H1 (cell line): ENCODE results near the gene LYPD6B. TPM values are rescaled to one million over a fixed set of nuclear protein-coding genes. Genes with fewer than 3 reads are reported as not detected.

Source experiments
- CTCF ChIA-PET: fragments of 300-600 bp; sonication (Branson Sonifier 250); formaldehyde crosslinking; loops from one replicate; lab custom pipeline; 2021; ENCODE audit not compliant: partially characterized antibody; lab: Charles Lee
- POLR2A ChIA-PET: fragments of 300-600 bp; sonication (Branson Sonifier 250); formaldehyde crosslinking; loops from one replicate; lab custom pipeline; 2021; ENCODE audit warnings: inconsistent platforms; ENCODE audit not compliant: partially characterized antibody; lab: Charles Lee
- DNase-seq, 2 experiments: peaks; one replicate each; pipeline versions ENCODE4 v3.0.0 to v3.0.0-alpha.2; 2010 to 2022; ENCODE audit warnings: low spot score in 2 of 2, low read depth in 1 of 2, mixed read lengths in 1 of 2
- FAIRE-seq: peaks from 2 replicates; lab custom pipeline; 2011; peaks lifted over from hg19 to GRCh38; lab: Jason Lieb, UNC
- H2AFZ ChIP-seq: 2 replicates; pipeline ENCODE4 v1.8.1; 2012; ENCODE audit warnings: low read length, inconsistent platforms
- H2AK5ac ChIP-seq: 2 replicates; pipeline ENCODE4 v1.6.1; 2013; ENCODE audit warnings: low read depth, low read length
- H2BK120ac ChIP-seq: replicated peaks from 2 replicates; pipeline ENCODE3; 2013; ENCODE audit warnings: low read depth, low read length, inconsistent platforms
- H2BK12ac ChIP-seq: 2 replicates; pipeline ENCODE4 v1.6.1; 2013; ENCODE audit warnings: low read depth, low read length
- H2BK15ac ChIP-seq: 2 replicates; pipeline ENCODE4 v1.6.1; 2013; ENCODE audit warnings: low read length
- H2BK20ac ChIP-seq: 2 replicates; pipeline ENCODE4 v1.6.1; 2013; ENCODE audit warnings: low read length
- H2BK5ac ChIP-seq: 2 replicates; pipeline ENCODE4 v1.6.1; 2013; ENCODE audit warnings: low read depth, low read length
- H3K14ac ChIP-seq: 2 replicates; pipeline ENCODE4 v1.6.1; 2013; ENCODE audit warnings: inconsistent platforms; ENCODE audit not compliant: insufficient read length
- H3K18ac ChIP-seq: 2 replicates; pipeline ENCODE4 v1.6.1; 2013; ENCODE audit warnings: low read length; ENCODE audit errors: extremely low read depth
- H3K23ac ChIP-seq: 2 replicates; pipeline ENCODE4 v1.6.1; 2013; ENCODE audit warnings: inconsistent platforms; ENCODE audit not compliant: insufficient read length
- H3K23me2 ChIP-seq: 2 replicates; pipeline ENCODE4 v1.6.1; 2013; ENCODE audit warnings: low read depth, low read length
- H3K27ac ChIP-seq: 2 replicates; pipeline ENCODE4 v1.6.1; 2011; ENCODE audit warnings: low read depth, low read length, inconsistent platforms
- H3K27me3 ChIP-seq, 4 experiments: replicated peaks in 1 of 4; 1 replicate in 1 of 4; 2 replicates in 3 of 4; pipeline versions ENCODE4 v1.6.1 to v1.8.1; 2011 to 2013; ENCODE audit warnings: low read length in 3 of 4, mild to moderate bottlenecking in 3 of 4, inconsistent platforms in 2 of 4, mixed read lengths in 2 of 4, moderate library complexity in 1 of 4; ENCODE audit not compliant: control insufficient read depth in 3 of 4, insufficient read depth in 3 of 4; ENCODE audit errors: extremely low read depth in 1 of 4
- H3K36me3 ChIP-seq, 4 experiments: 2 replicates each; pipeline versions ENCODE4 v1.6.1 to v1.8.1; 2011 to 2013; ENCODE audit warnings: mild to moderate bottlenecking in 4 of 4, low read length in 3 of 4, moderate library complexity in 2 of 4, control low read depth in 1 of 4, inconsistent platforms in 1 of 4; ENCODE audit not compliant: insufficient read depth in 4 of 4, control insufficient read depth in 2 of 4
- H3K4ac ChIP-seq: replicated peaks from 2 replicates; pipeline ENCODE3; 2013; ENCODE audit warnings: low read length, low read depth, mixed read lengths, inconsistent platforms; ENCODE audit not compliant: insufficient read length
- H3K4me1 ChIP-seq, 4 experiments: replicated peaks in 1 of 4; 1 replicate in 1 of 4; 2 replicates in 3 of 4; pipeline versions ENCODE4 v1.6.1 to v1.8.1; 2011 to 2013; ENCODE audit warnings: low read length in 3 of 4, inconsistent platforms in 2 of 4, mixed read lengths in 1 of 4; ENCODE audit not compliant: insufficient read depth in 4 of 4, control insufficient read depth in 3 of 4
- H3K4me2 ChIP-seq, 2 experiments: 2 replicates each; pipeline versions ENCODE4 v1.6.1 to v1.8.1; 2011 to 2013; ENCODE audit warnings: low read depth in 2 of 2, low read length in 2 of 2, control low read depth in 1 of 2, inconsistent platforms in 1 of 2, mild to moderate bottlenecking in 1 of 2; ENCODE audit not compliant: insufficient read depth in 1 of 2
- H3K4me3 ChIP-seq, 4 experiments: fragments of 200-600, 300-600 bp in 1 of 4; sonication (generic), shearing (Covaris generic), sonication (Bioruptor Twin) in 1 of 4; 2 replicates each; pipeline versions ENCODE4 v1.5.1 to v1.8.1; 2011 to 2016; ENCODE audit warnings: low read length in 4 of 4, low read depth in 3 of 4, control low read depth in 2 of 4, inconsistent platforms in 2 of 4, mild to moderate bottlenecking in 2 of 4, mixed read lengths in 1 of 4, moderate library complexity in 1 of 4; ENCODE audit not compliant: insufficient read depth in 2 of 4; ENCODE audit errors: extremely low read depth in 1 of 4
- H3K56ac ChIP-seq: replicated peaks from 2 replicates; pipeline ENCODE3; 2013; ENCODE audit warnings: low read depth, mild to moderate bottlenecking, mixed read lengths, low read length, inconsistent platforms; ENCODE audit not compliant: insufficient read length
- H3K79me1 ChIP-seq: 2 replicates; pipeline ENCODE4 v1.6.1; 2013; ENCODE audit warnings: low read depth, low read length, control low read depth
- H3K79me2 ChIP-seq, 2 experiments: 2 replicates each; pipeline versions ENCODE4 v1.6.1 to v1.8.1; 2012 to 2013; ENCODE audit warnings: low read length in 2 of 2, mild to moderate bottlenecking in 2 of 2, inconsistent platforms in 1 of 2; ENCODE audit not compliant: insufficient read depth in 2 of 2, control insufficient read depth in 1 of 2
- H3K9ac ChIP-seq, 4 experiments: replicated peaks in 1 of 4; 1 replicate in 1 of 4; 2 replicates in 3 of 4; pipeline versions ENCODE4 v1.6.1 to v1.8.1; 2011 to 2013; ENCODE audit warnings: low read depth in 3 of 4, low read length in 3 of 4, control low read depth in 2 of 4, mild to moderate bottlenecking in 2 of 4, moderate library complexity in 2 of 4, inconsistent platforms in 1 of 4; ENCODE audit errors: extremely low read depth in 1 of 4
- H3K9me3 ChIP-seq, 2 experiments: 2 replicates each; pipeline versions ENCODE4 v1.6.1 to v1.8.1; 2012 to 2013; ENCODE audit warnings: mild to moderate bottlenecking in 2 of 2, moderate library complexity in 2 of 2, control low read depth in 1 of 2, inconsistent platforms in 1 of 2, low read depth in 1 of 2, low read length in 1 of 2, mixed read lengths in 1 of 2; ENCODE audit not compliant: insufficient read depth in 2 of 2
- H4K20me1 ChIP-seq, 2 experiments: replicated peaks in 1 of 2; 2 replicates each; pipeline versions ENCODE3 to v1.8.1; 2011 to 2013; ENCODE audit warnings: inconsistent platforms in 2 of 2, low read length in 2 of 2, mild to moderate bottlenecking in 1 of 2; ENCODE audit not compliant: insufficient read depth in 2 of 2, control insufficient read depth in 1 of 2
- H4K5ac ChIP-seq: 2 replicates; pipeline ENCODE4 v1.6.1; 2013; ENCODE audit warnings: low read length, low read depth, mixed read lengths, inconsistent platforms; ENCODE audit not compliant: insufficient read length
- H4K8ac ChIP-seq: 2 replicates; pipeline ENCODE4 v1.8.0; 2013; ENCODE audit warnings: mild to moderate bottlenecking, moderate library complexity, low read length, inconsistent platforms; ENCODE audit not compliant: insufficient read depth; ENCODE audit errors: extremely low read depth
- H4K91ac ChIP-seq: replicated peaks from 2 replicates; pipeline ENCODE3; 2013; ENCODE audit warnings: low read length, mixed read lengths, inconsistent platforms; ENCODE audit not compliant: insufficient read length
- ASH2L ChIP-seq: fragments of 200-600, 300-600 bp; sonication (generic); IDR thresholded peaks from one replicate; pipeline ENCODE4 v1.7.1; 2017; ENCODE audit warnings: low read length
- BRCA1 ChIP-seq: IDR thresholded peaks from 2 replicates; pipeline ENCODE4 v1.6.1; 2012; ENCODE audit warnings: low read depth, low read length, improper control_type of control experiment
- CHD2 ChIP-seq: IDR thresholded peaks from 2 replicates; pipeline ENCODE4 v1.6.1; 2012; ENCODE audit warnings: low read length, improper control_type of control experiment
- CTBP2 ChIP-seq: IDR thresholded peaks from 2 replicates; pipeline ENCODE4 v1.7.0; 2011; ENCODE audit warnings: borderline replicate concordance, mild to moderate bottlenecking, moderate library complexity, mixed read lengths, low read length; ENCODE audit not compliant: insufficient read depth, insufficient read length
- EP300 ChIP-seq, 2 experiments: IDR thresholded peaks; 1 replicate in 1 of 2; 2 replicates in 1 of 2; pipeline ENCODE4 v1.6.1; 2011 to 2012; ENCODE audit warnings: low read depth in 2 of 2, low read length in 2 of 2, mild to moderate bottlenecking in 2 of 2, borderline replicate concordance in 1 of 2, inconsistent platforms in 1 of 2, moderate library complexity in 1 of 2
- FOSL1 ChIP-seq: IDR thresholded peaks from 2 replicates; pipeline ENCODE4 v1.6.1; 2011; ENCODE audit warnings: mild to moderate bottlenecking, low read depth, low read length, moderate library complexity; ENCODE audit not compliant: insufficient read depth
- KDM1A ChIP-seq: fragments of 200-600, 300-600 bp; sonication (generic); IDR thresholded peaks from 2 replicates; pipeline ENCODE4 v1.7.1; 2016; ENCODE audit warnings: mild to moderate bottlenecking, low read length, borderline replicate concordance
- KDM4A ChIP-seq: IDR thresholded peaks from one replicate; pipeline ENCODE4 v1.7.1; 2012; ENCODE audit warnings: low read depth, mild to moderate bottlenecking, moderate library complexity, low read length, inconsistent platforms; ENCODE audit not compliant: severe bottlenecking
- PHF8 ChIP-seq: fragments of 200-600 bp; sonication (generic); conservative IDR thresholded peaks from 2 replicates; pipeline ENCODE4 v1.7.1; 2012; ENCODE audit warnings: low read depth, mild to moderate bottlenecking, inconsistent platforms, low read length, moderate library complexity
- POLR2AphosphoS5 ChIP-seq: IDR thresholded peaks from 2 replicates; pipeline ENCODE4 v1.6.1; 2011; ENCODE audit warnings: low read depth, low read length
- RFX5 ChIP-seq: IDR thresholded peaks from 2 replicates; pipeline ENCODE4 v1.6.1; 2011; ENCODE audit warnings: low read depth, low read length, improper control_type of control experiment, borderline replicate concordance
- SIX5 ChIP-seq: IDR thresholded peaks from 2 replicates; pipeline ENCODE4 v1.6.1; 2011; ENCODE audit warnings: mild to moderate bottlenecking, low read depth, low read length
- USF2 ChIP-seq: IDR thresholded peaks from 2 replicates; pipeline ENCODE4 v1.6.1; 2011; ENCODE audit warnings: low read length, improper control_type of control experiment
- WGBS, 2 experiments: shearing (Covaris generic) in 1 of 2; methylation state at CpG; one replicate each; pipeline versions ENCODE4 v1.1.6 to v1.1.7; 2013 to 2015; ENCODE audit warnings: low lambda C conversion rate in 2 of 2, mixed read lengths in 2 of 2, inconsistent platforms in 1 of 2, low coverage in 1 of 2, missing lambda C conversion rate in 1 of 2; ENCODE audit not compliant: insufficient replicate concordance in 2 of 2, insufficient coverage in 1 of 2, insufficient read length in 1 of 2; ENCODE audit errors: extremely low coverage in 1 of 2, missing lambda C conversion rate in 1 of 2; 5-methylcytosine and 5-hydroxymethylcytosine counted together
- polyA plus RNA-seq, 7 experiments: library from polyadenylated mRNA; depleted of rRNA in 3 of 7; stranded (reverse) in 5 of 7; unstranded in 2 of 7; fragments of >200 nt in 5 of 7; fragments of 200-250 nt in 2 of 7; gene quantifications; 1 replicate in 5 of 7; 2 replicates in 1 of 7; 4 replicates in 1 of 7; pipeline versions ENCODE4 v1.2.1 to v1.2.3, GENCODE V29; 2011 to 2013; ENCODE audit warnings: missing spikeins in 2 of 7, mixed read lengths in 2 of 7
- total RNA-seq: library from RNA; stranded (reverse); fragmentation: NEBNext Ultra II Directional; extraction: Animal tissue kit (Norgen Biotek cat#: 25700); gene quantifications from 2 replicates; pipeline ENCODE4 v1.2.1, GENCODE V29; 2021

Gene LYPD6B
- total and polyA plus RNA-seq, 2 of the 8 experiments (the other 6 are each of a cell fraction or from before 2014, with no cell fraction given) = 2.2 to 3.5 TPM

GRCh38 chr2:149041482-149041881 lies 3.0 kb downstream of the LYPD6B start:
- no peak overlapping the region for H2AFZ ChIP-seq
- ChIA-PET POLR2A (no interaction called here), CTCF (interaction anchor here (0.6 to 22.0 kb wide), 40 partner anchors 9 to 519 kb away, joined by 3 to 277 read pairs (median 3); no protein-coding TSS in a partner anchor)
- H4K20me1 ChIP-seq = peaks cover 2 to 4% of the 10 kb centered on the region in 2 experiments
- no peak overlapping the region for H4K8ac ChIP-seq
- H3K23ac ChIP-seq = no peak overlapping the region
- H2BK120ac ChIP-seq = no peak overlapping the region
- H3K27ac ChIP-seq = no peak overlapping the region
- no peak overlapping the region for H2AK5ac ChIP-seq
- H3K36me3 ChIP-seq = no peaks in the 10 kb centered on the region
- H3K79me1 ChIP-seq = no peaks in the 10 kb centered on the region
- H3K18ac ChIP-seq = no peak overlapping the region
- H3K4me3 ChIP-seq = no peak overlapping the region
- no peak overlapping the region for H3K4ac ChIP-seq
- H2BK5ac ChIP-seq = no peak overlapping the region
- DNase-seq (no peak), FAIRE-seq (no peak)
- no peak overlapping the region for H2BK12ac ChIP-seq
- H4K91ac ChIP-seq = no peak overlapping the region
- no peak overlapping the region for H3K4me2 ChIP-seq
- no peak overlapping the region for H3K14ac ChIP-seq
- peaks cover 8% of the 10 kb centered on the region; the same call in 1 of the 2 replicates for H3K23me2 ChIP-seq
- H3K27me3 ChIP-seq = peaks cover 0 to 25% (median 16%) of the 10 kb centered on the region in 4 experiments; a peak in 6 of 7 replicates
- no peak overlapping the region for H4K5ac ChIP-seq
- H3K56ac ChIP-seq = no peak overlapping the region
- no peak overlapping the region for H3K9ac ChIP-seq
- H3K4me1 ChIP-seq = peaks cover 0 to 5% (median 2%) of the 10 kb centered on the region in 4 experiments; a peak in 4 of 7 replicates
- H3K9me3 ChIP-seq = no peaks in the 10 kb centered on the region
- no peak overlapping the region for H2BK15ac ChIP-seq
- no peaks in the 10 kb centered on the region for H3K79me2 ChIP-seq
- no peak overlapping the region for H2BK20ac ChIP-seq
- WGBS, 2 experiments = 92% methylated on average over 1 of the region's 1 CpG; no CpG with 5 or more reads in 1 of the 2 experiments
- TF ChIP-seq FOSL1 (no peak), POLR2AphosphoS5 (no peak), RFX5 (no peak), EP300 (IDR thresholded peaks at IDR 0.05; ENCODE audit: borderline replicate concordance in 1 of 2, low read depth in 2 of 2, low read length in 2 of 2) (no peak), CTBP2 (no peak), PHF8 (no peak), SIX5 (no peak), KDM4A (no peak), KDM1A (no peak), USF2 (no peak), ASH2L (no peak), BRCA1 (no peak), CHD2 (no peak)
